Right lobe of liver (tissue), 6 donors: ENCODE data around the gene POLR2C. TPM values are rescaled to one million over a fixed set of nuclear protein-coding genes. Genes with fewer than 3 reads are reported as not detected.

Experiments
- ATAC-seq, 4 donors: fragments of 200-7000 bp; cut with Tn5 transposase; one replicate each; pipeline ENCODE4 v1.9.1; 2020; ENCODE audit warnings: mild to moderate bottlenecking in 4 of 4, moderate library complexity in 4 of 4
- DNase-seq, 3 donors: peaks; one replicate each; pipeline ENCODE4 v3.0.0-alpha.2; 2020
- H3K27ac ChIP-seq, 3 donors: fragments of 200-600 bp; one replicate each; pipeline ENCODE4 v1.8.0; 2022
- H3K27me3 ChIP-seq, 2 donors: fragments of 200-600 bp; one replicate each; pipeline ENCODE4 v1.8.0; 2022
- H3K36me3 ChIP-seq, 4 donors: fragments of 200-600 bp; sonication (generic) in 1 of 4; one replicate each; pipeline versions ENCODE4 v1.5.1 to v1.8.0; 2017 to 2022; ENCODE audit warnings: control low read depth in 1 of 4
- H3K4me1 ChIP-seq, 4 donors: fragments of 200-600 bp; sonication (generic) in 1 of 4; one replicate each; pipeline versions ENCODE4 v1.5.1 to v1.8.0; 2017 to 2022; ENCODE audit warnings: control low read depth in 1 of 4
- H3K4me3 ChIP-seq, 3 donors: fragments of 200-600 bp; one replicate each; pipeline ENCODE4 v1.8.0; 2022
- H3K9me3 ChIP-seq, 4 donors: fragments of 200-600 bp; sonication (generic) in 1 of 4; one replicate each; pipeline versions ENCODE4 v1.5.1 to v1.8.0; 2017 to 2022; ENCODE audit warnings: control low read depth in 1 of 4
- POLR2A ChIP-seq: fragments of 450-650 bp; IDR thresholded peaks from one replicate; pipeline ENCODE4 v1.6.1; 2017; ENCODE audit warnings: antibody characterized with exemption, mild to moderate bottlenecking
- WGBS: methylation state at CpG from one replicate; pipeline ENCODE4 v1.1.6; 2018; ENCODE audit warnings: low coverage, low lambda C conversion rate; ENCODE audit not compliant: insufficient coverage; ENCODE audit errors: missing lambda C conversion rate; 5-methylcytosine and 5-hydroxymethylcytosine counted together
- intact Hi-C, 2 donors: fragments of 100-400 bp; cut with DNase I; formaldehyde crosslinking; loops; one replicate each; pipeline versions ENCODE4 v1.11.2 to v1.14.1; 2022
- total RNA-seq, 6 experiments: library from RNA; depleted of rRNA in 2 of 6; stranded (reverse); fragments of >200 nt in 2 of 6; fragmentation: NEBNext Ultra II Directional in 3 of 6; extraction: Animal tissue kit (Norgen Biotek cat#: 25700) in 3 of 6; gene quantifications; one replicate each; pipeline versions ENCODE4 v1.1.0 to v1.2.4, GENCODE V29; 2016 to 2023
- TF ChIP-seq, protein P1 (sequence below), 4 donors: fragments of 200-600 bp in 3 of 4; fragments of 450-650 bp in 1 of 4; IDR thresholded peaks; one replicate each; pipeline versions ENCODE4 v1.5.1 to v1.8.0; 2016 to 2022; ENCODE audit warnings: antibody characterized with exemption in 4 of 4, mild to moderate bottlenecking in 2 of 4
- donor health status: DM: no; HTN: yes; CAD: no.
- donor health status: DM: no; HTN: no; CAD: no.
- donor health status: DM: no; HTN: no; CAD: no.
- donor health status: DM: no; HTN: yes; CAD: no.
- donor health status: DM: no; HTN: yes; CAD: no.

POLR2C gene
- total RNA-seq, 6 experiments from 2014 or later, result 27.7 to 70.2 (median 35.4) TPM

DNA sequence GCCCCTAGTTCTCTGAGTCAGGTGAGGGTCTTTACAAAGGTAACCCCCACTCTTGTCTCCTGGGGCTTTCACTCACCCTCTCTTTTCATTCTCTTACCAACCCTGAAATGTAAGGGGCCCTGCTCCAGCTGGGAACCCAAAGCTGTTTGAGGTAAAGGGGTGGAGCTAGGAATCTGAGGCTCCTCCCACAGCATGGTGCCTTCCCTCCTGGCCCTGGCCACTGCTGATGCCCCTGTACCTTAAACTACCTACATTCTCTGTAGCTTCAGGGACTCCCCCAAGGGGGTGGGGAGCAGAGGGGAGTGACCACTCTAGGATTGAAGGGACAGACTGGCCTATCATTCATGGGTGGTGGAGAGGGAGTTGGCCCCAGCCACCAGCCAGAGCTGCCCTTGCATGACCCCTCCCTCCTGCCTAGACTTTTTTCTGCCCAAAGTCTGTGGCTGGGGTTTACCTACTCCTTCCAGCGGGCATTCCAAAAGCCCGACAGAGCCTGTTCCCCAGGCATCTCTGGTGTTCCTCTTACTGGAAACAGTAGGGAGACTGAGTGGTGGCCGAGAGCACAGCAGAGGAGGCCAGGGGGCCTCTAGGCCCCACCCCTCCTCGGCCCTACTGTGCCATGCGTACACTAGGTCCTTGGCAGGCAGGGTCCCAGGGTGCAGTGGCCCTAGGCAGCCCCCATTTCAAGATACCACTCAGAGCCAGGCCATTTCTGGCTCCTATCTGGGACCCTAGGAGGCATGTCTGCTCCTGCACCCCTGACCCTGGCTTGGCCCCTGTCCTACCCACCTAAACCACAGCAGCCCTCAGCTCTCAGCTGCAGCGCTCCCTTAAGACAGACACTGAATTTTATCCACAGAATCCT, 14.3 kb downstream of the POLR2C start:
- peaks cover 0 to 22% (median 13%) of the 10 kb centered on the region in 4 donors for H3K36me3 ChIP-seq
- H3K27me3 ChIP-seq, result no peaks in the 10 kb centered on the region
- no peak overlapping the region for H3K4me3 ChIP-seq
- WGBS, result 87% methylated on average over 3 of the region's 6 CpGs
- peaks cover 0 to 65% (median 21%) of the 10 kb centered on the region in 4 donors for H3K4me1 ChIP-seq
- TF ChIP-seq, protein P1, sequence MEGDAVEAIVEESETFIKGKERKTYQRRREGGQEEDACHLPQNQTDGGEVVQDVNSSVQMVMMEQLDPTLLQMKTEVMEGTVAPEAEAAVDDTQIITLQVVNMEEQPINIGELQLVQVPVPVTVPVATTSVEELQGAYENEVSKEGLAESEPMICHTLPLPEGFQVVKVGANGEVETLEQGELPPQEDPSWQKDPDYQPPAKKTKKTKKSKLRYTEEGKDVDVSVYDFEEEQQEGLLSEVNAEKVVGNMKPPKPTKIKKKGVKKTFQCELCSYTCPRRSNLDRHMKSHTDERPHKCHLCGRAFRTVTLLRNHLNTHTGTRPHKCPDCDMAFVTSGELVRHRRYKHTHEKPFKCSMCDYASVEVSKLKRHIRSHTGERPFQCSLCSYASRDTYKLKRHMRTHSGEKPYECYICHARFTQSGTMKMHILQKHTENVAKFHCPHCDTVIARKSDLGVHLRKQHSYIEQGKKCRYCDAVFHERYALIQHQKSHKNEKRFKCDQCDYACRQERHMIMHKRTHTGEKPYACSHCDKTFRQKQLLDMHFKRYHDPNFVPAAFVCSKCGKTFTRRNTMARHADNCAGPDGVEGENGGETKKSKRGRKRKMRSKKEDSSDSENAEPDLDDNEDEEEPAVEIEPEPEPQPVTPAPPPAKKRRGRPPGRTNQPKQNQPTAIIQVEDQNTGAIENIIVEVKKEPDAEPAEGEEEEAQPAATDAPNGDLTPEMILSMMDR (IDR thresholded peaks at IDR 0.05), result no peak
- no peak for TF ChIP-seq POLR2A
- H3K27ac ChIP-seq, result no peak overlapping the region
- no peaks in the 10 kb centered on the region for H3K9me3 ChIP-seq
- intact Hi-C loops, result no loop called here
- DNase-seq (peak in 1 of 3 donors; percentile 34), ATAC-seq (no peak)

DNA sequence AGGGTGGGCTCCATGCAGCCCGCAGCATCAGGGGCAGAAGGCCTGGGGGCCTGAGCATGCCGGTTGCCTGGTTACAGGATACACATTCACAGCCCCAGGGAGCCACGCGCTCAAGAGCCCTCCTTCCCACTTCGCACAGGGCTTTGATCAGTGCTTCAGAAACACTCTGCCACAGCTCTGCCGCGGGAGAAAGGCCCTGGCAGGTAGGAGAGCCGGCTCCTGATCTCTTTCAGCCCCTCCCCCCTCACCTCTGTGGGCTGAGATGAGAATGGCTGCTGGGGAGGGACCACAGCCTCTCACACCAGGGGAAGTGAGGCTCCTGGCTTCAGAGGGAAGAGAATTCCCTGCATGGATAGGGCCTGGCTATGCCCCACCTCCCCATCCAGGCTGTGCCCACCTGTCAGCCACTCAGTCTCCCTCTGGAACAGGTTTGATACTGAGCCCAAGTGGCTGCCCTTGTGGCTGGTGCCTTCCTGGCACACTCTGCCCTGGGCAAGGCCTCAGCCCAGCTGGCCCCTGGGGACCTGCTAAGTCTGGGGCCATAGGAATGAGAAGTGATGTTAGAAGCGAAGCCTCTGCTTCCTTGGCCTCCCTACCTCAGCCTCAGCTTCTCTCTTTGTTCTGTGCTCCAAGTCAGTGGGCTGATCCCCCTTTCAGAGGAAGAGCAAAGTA, 15.2 kb downstream of the POLR2C start:
- intact Hi-C loops, result no loop called here
- Histone ChIP-seq H3K4me3 (no peak overlapping the region), H3K27ac (no peak overlapping the region), H3K36me3 (peaks cover 0 to 20% (median 11%) of the 10 kb centered on the region in 4 donors), H3K27me3 (no peaks in the 10 kb centered on the region), H3K9me3 (no peaks in the 10 kb centered on the region), H3K4me1 (peaks cover 0 to 57% (median 17%) of the 10 kb centered on the region in 4 donors)
- no peak for ATAC-seq
- WGBS, result no CpG with 5 or more reads among the region's 9 CpGs
- peak in 1 of 3 donors; percentile 33 for DNase-seq
- TF ChIP-seq, protein P1 (IDR thresholded peaks at IDR 0.05), result no peak
- TF ChIP-seq POLR2A, result no peak

DNA sequence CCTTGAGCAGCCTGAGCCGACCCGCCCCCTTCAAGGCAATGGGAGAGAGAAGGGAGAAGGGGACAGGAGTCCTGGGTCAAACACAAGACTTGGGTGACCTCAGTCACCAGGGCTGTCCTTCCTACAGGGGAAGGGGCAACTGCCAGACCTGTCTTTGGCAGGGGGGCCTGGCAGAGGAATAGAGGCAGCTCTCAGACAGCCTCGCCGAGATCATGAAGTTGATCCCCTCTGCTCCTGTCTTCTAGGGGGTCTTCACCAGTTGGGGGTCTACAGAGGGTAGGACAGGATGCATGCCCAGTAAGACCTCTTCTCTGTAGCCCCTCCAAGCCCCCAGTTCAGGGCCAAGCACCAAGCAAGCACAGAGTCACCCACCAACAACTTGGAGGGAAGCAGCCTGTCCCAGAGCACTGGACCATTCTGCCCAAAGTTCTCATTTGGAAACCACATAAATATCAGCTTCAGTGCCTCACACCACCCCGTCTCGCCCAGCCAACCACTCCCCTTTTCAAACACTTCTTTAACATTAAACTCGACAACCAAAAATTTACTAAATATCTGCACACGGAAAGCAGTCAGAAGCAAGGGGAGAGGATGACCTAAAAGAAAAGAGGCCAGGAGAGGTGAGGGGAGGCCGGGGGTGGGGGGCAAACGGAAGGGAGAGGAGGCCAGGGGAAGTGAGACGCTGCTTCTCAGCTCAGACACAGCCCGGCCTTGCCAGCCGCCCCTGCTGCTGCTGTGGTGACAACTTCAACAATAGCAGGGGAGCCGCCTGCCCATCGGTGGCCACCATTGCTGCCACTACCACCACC, 16.1 kb downstream of the POLR2C start:
- peaks cover 0 to 11% (median 5%) of the 10 kb centered on the region in 4 donors for H3K36me3 ChIP-seq
- DNase-seq, result no peak
- intact Hi-C loops, result no loop called here
- no peaks in the 10 kb centered on the region for H3K27me3 ChIP-seq
- H3K4me1 ChIP-seq, result peaks cover 0 to 48% (median 13%) of the 10 kb centered on the region in 4 donors
- TF ChIP-seq POLR2A, result no peak
- TF ChIP-seq, protein P1 (IDR thresholded peaks at IDR 0.05), result no peak
- H3K27ac ChIP-seq, result peak overlapping the region in 1 of 3 donors; percentile 74
- ATAC-seq, result no peak
- peak overlapping the region; percentile 36 to 45 (median 41) for H3K4me3 ChIP-seq
- 41% methylated on average over 9 of the region's 15 CpGs for WGBS
- H3K9me3 ChIP-seq, result no peaks in the 10 kb centered on the region

DNA sequence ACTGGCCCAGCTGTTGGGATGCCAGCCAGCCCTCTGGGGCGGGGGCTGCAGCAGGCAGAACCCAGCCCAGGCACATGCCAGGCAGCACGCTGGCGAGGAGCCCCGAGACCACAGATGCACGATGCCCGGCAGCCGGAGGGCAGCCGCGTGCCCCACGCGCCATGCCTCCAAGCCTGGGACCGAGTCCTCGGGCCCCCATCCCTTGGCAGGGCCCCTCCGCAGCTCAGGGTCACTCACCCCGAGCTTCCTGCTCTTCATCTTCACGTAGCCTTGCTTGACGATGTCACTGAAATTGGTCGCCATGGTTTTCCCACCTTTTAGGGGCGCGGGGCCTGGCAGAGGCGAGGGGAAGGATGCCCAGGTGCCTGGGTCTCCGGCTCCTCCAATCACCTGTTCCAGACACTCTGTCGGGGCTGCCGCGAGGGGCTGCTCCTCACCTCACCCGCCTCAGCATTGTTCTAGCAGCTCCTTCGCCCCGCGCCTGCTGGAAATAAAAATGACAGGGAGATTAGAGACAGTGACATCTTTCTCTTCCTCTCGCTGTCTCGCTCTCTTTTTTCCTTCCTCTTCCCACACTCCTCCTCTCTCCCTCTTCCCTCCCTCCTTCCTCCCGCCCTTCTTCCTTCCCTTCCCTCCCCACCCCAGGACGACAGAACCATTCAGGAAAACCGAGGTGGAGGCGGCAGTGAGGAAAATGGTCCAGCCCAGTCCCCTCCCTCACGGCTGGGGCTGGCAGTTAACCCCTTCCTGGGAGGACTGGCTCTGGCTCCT, 16.9 kb downstream of the POLR2C start:
- DNase-seq, result no peak
- Histone ChIP-seq H3K27me3 (no peaks in the 10 kb centered on the region), H3K4me3 (peak overlapping the region; percentile 36 to 45 (median 41)), H3K4me1 (peaks cover 0 to 48% (median 13%) of the 10 kb centered on the region in 4 donors), H3K27ac (peak overlapping the region; percentile 24 to 74 (median 57)), H3K36me3 (peaks cover 0 to 4% (median 1%) of the 10 kb centered on the region in 4 donors), H3K9me3 (no peaks in the 10 kb centered on the region)
- intact Hi-C loops, result no loop called here
- ATAC-seq, result peak; percentile 14 to 27 (median 16)
- TF ChIP-seq POLR2A, result no peak
- TF ChIP-seq, protein P1 (IDR thresholded peaks at IDR 0.05), result no peak
- WGBS, result 39% methylated on average over 19 of the region's 36 CpGs
